Dermis blood vessel endothelial cell (primary cell): ENCODE data around the gene CCDC57. TPM values are rescaled to one million over a fixed set of nuclear protein-coding genes. Genes with fewer than 3 reads are reported as not detected.
A peak's percentile ranks its signal among the peaks of the same experiment; 100 is the strongest.

Source experiments
- DNase-seq: peaks from one replicate; pipeline ENCODE4 v3.0.0; 2010
- total RNA-seq: library from RNA; depleted of rRNA; stranded (reverse); fragments of >200 nt; gene quantifications from 2 replicates; pipeline ENCODE4 v1.2.3, GENCODE V29; 2014

Gene CCDC57
- total RNA-seq, 1 donor from 2014 or later = 9.4 TPM

GRCh38 chr17:82235775-82236141, 23.1 kb upstream of the CCDC57 start:
- no peak for DNase-seq

- no peak for DNase-seq
Observed at GRCh38 chr17:82235056-82235774, 22.6 kb upstream of the CCDC57 start.

- no peak for DNase-seq
Observed at GRCh38 chr17:82234211-82235055, 21.8 kb upstream of the CCDC57 start.

- no peak for DNase-seq
Observed at GRCh38 chr17:82232876-82233785, 20.5 kb upstream of the CCDC57 start.

GRCh38 chr17:82232322-82232820, 19.7 kb upstream of the CCDC57 start:
- no peak for DNase-seq

- DNase-seq = peak; percentile 45
Observed at GRCh38 chr17:82231562-82232321, 19.1 kb upstream of the CCDC57 start.

- no peak for DNase-seq
Observed at GRCh38 chr17:82231312-82231561, 18.6 kb upstream of the CCDC57 start.

GRCh38 chr17:82230609-82231311, 18.1 kb upstream of the CCDC57 start:
- DNase-seq = peak; percentile 81

GRCh38 chr17:82229698-82230608, 17.3 kb upstream of the CCDC57 start:
- DNase-seq = peak; percentile 32

GRCh38 chr17:82228842-82229697, 16.4 kb upstream of the CCDC57 start, which contains the start of gene SLC16A3:
TSS of gene SLC16A3 (plus strand) at chr17:82229042. CDS start at chr17:82236009, 6,967 bp downstream.
- DNase-seq = peak; percentile 81

- peak; percentile 36 for DNase-seq
Observed at GRCh38 chr17:82228278-82228841, 15.7 kb upstream of the CCDC57 start.

- DNase-seq = no peak
Observed at GRCh38 chr17:82227629-82228277, 15.1 kb upstream of the CCDC57 start.

- no peak for DNase-seq
Observed at GRCh38 chr17:82226809-82227628, 14.4 kb upstream of the CCDC57 start.

- DNase-seq = no peak
Observed at GRCh38 chr17:82226146-82226808, 13.6 kb upstream of the CCDC57 start.

- DNase-seq = no peak
Observed at GRCh38 chr17:82225368-82226029, 12.9 kb upstream of the CCDC57 start.

GRCh38 chr17:82224666-82225065, 12.0 kb upstream of the CCDC57 start:
- no peak for DNase-seq
